ENCODE measurements around the gene CLDN9. TPM values are rescaled to one million over a fixed set of nuclear protein-coding genes. Genes with fewer than 3 reads are reported as not detected.
"Not testable (repeated sequence)": the region's sequence is repeated elsewhere in the genome, so short reads cannot be mapped to it uniquely, and the experiment has no call there.

The CLDN9 gene
- total RNA-seq, 2 donors from 2014 or later: 0.11 TPM; not detected in 1

DNA sequence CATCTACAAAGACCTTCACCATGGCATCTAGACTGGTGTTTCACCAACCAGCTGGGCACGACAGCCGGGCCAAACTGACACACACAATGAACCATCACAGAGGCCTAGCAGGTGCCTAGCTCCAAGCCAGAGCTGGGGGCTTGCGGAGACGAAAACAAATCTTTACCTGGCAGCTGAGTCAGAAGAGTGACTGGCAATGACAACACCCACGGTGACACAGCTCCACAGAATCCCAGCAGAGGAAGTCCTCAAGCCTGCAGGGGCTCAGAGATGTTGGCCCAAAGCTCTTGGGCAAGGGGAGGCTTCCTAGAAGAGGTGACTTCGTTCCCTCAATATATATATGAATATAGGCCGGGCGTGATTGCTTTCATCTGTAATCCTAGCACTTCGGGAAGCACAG is 38.8 kb downstream of the CLDN9 start:
- H3K9me3 Mint-ChIP-seq: no peaks in the 10 kb centered on the region
- H3K36me3 Mint-ChIP-seq: peaks cover 0 to 12% of the 10 kb centered on the region in 2 donors
- ATAC-seq (no peak), DNase-seq (ENCODE audit: low spot score in 2 of 2) (no peak)
- H3K27ac Mint-ChIP-seq: no peak overlapping the region

DNA sequence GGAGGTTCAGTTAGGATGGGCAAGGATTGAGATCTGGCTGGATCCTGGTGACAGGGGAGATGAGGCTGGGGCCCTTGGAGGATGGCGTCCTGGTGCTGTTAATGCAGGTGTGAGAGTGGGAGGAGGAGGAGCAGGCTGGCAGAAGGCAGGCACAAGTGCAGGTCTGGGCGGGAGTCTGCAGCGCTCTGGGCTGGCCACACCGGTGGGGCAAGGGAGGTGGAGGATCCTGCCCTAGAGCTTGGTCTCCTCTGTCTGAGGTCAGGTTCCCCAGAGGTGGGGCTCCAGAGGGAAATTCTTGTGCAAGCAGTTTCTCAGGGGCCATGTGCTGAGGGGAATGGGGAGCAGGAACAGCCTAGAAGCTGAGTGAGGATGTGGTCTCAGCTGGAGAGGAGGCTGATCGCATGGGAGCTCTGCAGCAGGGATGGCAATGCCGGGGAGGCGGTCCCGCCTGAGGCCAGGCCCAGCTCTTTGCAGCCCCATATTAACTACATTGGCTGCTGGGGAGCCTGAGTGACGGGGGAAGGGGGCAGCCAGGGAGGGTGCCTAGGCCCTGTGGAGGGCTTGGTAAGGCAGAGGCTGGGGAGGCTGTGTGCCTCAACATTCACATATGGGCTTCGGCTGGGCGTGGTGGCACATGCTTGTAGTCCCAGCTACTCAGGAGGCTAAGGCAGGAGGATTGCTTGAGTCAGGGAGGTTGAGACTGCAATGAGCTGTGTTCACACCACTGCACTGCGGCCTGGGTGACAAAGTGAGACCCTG is 40.0 kb downstream of the CLDN9 start:
- H3K36me3 Mint-ChIP-seq: peaks cover 0 to 12% of the 10 kb centered on the region in 2 donors
- not testable (repeated sequence) for DNase-seq (ENCODE audit: low spot score in 2 of 2); H3K9me3 Mint-ChIP-seq; H3K27ac Mint-ChIP-seq
- peak; percentile 77 to 78 for ATAC-seq

- H3K9me3 Mint-ChIP-seq; DNase-seq (ENCODE audit: low spot score in 2 of 2): not testable (repeated sequence)
- peak; percentile 9 to 24 for ATAC-seq
- Mint-ChIP-seq H3K36me3 (peaks cover 0 to 12% of the 10 kb centered on the region in 2 donors), H3K27ac (peak overlapping the region in 1 of 2 donors; percentile 8)
Observed at GRCh38 chr16:3053330-3053710, 40.6 kb downstream of the CLDN9 start.

- H3K27ac Mint-ChIP-seq: peak overlapping the region; percentile 61 to 73
- peaks cover 0 to 12% of the 10 kb centered on the region in 2 donors for H3K36me3 Mint-ChIP-seq
- DNase-seq (ENCODE audit: low spot score in 2 of 2) (no peak), ATAC-seq (no peak)
- no peaks in the 10 kb centered on the region for H3K9me3 Mint-ChIP-seq
Observed at GRCh38 chr16:3054965-3055733, 42.4 kb downstream of the CLDN9 start.

DNA sequence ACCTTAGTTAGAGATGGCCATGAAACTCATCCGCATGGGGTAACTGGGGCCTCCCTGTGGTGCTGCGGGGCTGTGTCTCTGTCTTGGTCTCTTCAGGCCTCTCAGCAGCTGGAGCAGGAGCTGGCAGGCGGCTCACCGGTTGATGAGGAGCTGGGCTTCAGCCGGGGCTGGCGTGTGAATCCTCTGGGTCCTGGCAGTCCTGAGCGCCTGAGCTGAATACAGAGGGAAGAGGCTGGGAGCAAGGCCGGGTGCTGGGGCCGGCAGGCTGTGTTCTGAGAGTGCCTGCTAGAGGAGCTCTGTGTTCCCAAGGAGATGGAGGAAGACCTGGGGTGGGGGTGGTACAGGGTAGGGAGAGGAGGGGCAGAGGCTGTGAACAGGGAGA is 43.0 kb downstream of the CLDN9 start:
- not testable (repeated sequence) for ATAC-seq; DNase-seq (ENCODE audit: low spot score in 2 of 2); H3K9me3 Mint-ChIP-seq
- Mint-ChIP-seq H3K36me3 (peaks cover 0 to 12% of the 10 kb centered on the region in 2 donors), H3K27ac (peak overlapping the region; percentile 60 to 61)

- Mint-ChIP-seq H3K36me3 (peaks cover 0 to 12% of the 10 kb centered on the region in 2 donors), H3K9me3 (no peaks in the 10 kb centered on the region), H3K27ac (peak overlapping the region in 1 of 2 donors; percentile 77)
- no peak for ATAC-seq
- DNase-seq (ENCODE audit: low spot score in 2 of 2): no peak
Observed at GRCh38 chr16:3056336-3057180, 43.8 kb downstream of the CLDN9 start.

DNA sequence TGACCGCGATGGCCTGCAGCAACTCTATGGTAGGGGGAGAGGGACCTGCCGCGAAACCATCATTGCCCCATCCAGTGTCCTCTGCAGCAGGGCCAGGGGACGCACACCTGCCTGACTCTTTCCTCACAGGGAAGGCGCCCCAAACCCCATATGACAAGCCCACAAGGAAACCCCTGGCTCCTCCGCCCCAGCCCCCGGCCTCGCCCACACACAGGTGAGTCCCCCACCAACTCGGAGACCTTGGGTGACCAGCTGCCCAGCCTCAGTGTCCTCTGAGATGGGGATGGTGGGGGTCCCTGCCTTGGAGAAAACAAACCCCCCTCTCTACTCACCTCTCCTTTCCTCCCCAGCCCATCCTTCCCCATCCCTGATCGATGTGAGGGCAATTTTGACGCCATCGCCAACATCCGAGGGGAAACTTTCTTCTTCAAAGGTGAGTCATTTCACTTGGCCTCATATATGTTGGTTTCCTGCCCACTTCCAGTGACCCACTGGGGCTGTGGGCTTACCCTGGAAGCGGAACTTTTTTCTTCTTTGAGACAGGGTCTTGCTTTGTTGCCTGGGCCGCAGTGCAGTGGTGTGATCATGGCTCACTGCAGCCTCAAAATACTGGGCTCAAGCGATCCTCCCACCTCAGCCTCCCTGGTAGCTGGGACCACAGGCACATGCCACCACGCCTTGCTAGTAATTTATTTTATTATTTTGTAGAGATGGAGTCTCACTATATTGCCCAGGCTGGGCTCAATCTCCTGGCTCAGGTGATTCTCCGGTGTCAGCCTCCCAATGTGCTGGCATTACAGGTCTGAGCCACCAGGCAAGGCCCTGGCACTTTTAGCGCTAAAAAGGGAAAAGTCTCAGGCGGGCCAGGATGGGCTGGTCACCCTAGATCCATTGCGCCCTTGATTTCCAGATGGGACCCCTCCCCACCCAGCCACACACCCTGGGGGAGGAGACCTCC is 44.7 kb downstream of the CLDN9 start:
- DNase-seq (ENCODE audit: low spot score in 2 of 2) (no peak), ATAC-seq (no peak)
- Mint-ChIP-seq H3K9me3 (no peaks in the 10 kb centered on the region), H3K27ac (peak overlapping the region; percentile 22 to 59), H3K36me3 (peaks cover 0 to 12% of the 10 kb centered on the region in 2 donors)

- H3K27ac Mint-ChIP-seq: peak overlapping the region; percentile 74 to 94
- ATAC-seq: peak; percentile 32 to 48
- H3K9me3 Mint-ChIP-seq: peaks cover 0 to 4% of the 10 kb centered on the region in 2 donors
- DNase-seq (ENCODE audit: low spot score in 2 of 2): no peak
- H3K36me3 Mint-ChIP-seq: peaks cover 0 to 19% of the 10 kb centered on the region in 2 donors
Observed at GRCh38 chr16:3058139-3059030, 45.7 kb downstream of the CLDN9 start.

- Mint-ChIP-seq H3K27ac (peak overlapping the region; percentile 94 to 98), H3K9me3 (peaks cover 0 to 4% of the 10 kb centered on the region in 2 donors)
- ATAC-seq: peak; percentile 90
Observed at GRCh38 chr16:3059041-3059722, 46.5 kb downstream of the CLDN9 start.

GRCh38 chr16:3059723-3060242 is 47.1 kb downstream of the CLDN9 start:
- DNase-seq (ENCODE audit: low spot score in 2 of 2) (no peak), ATAC-seq (peak in 1 of 2 donors; percentile 1)
- H3K36me3 Mint-ChIP-seq: peaks cover 0 to 22% of the 10 kb centered on the region in 2 donors
- peak overlapping the region; percentile 94 to 98 for H3K27ac Mint-ChIP-seq
- peaks cover 0 to 4% of the 10 kb centered on the region in 2 donors for H3K9me3 Mint-ChIP-seq

More at GRCh38 chr16:3059041-3059722, 46.5 kb downstream of the CLDN9 start:
- peaks cover 0 to 24% of the 10 kb centered on the region in 2 donors for H3K36me3 Mint-ChIP-seq
- DNase-seq (ENCODE audit: low spot score in 2 of 2): peak; percentile 92 to 98

DNA sequence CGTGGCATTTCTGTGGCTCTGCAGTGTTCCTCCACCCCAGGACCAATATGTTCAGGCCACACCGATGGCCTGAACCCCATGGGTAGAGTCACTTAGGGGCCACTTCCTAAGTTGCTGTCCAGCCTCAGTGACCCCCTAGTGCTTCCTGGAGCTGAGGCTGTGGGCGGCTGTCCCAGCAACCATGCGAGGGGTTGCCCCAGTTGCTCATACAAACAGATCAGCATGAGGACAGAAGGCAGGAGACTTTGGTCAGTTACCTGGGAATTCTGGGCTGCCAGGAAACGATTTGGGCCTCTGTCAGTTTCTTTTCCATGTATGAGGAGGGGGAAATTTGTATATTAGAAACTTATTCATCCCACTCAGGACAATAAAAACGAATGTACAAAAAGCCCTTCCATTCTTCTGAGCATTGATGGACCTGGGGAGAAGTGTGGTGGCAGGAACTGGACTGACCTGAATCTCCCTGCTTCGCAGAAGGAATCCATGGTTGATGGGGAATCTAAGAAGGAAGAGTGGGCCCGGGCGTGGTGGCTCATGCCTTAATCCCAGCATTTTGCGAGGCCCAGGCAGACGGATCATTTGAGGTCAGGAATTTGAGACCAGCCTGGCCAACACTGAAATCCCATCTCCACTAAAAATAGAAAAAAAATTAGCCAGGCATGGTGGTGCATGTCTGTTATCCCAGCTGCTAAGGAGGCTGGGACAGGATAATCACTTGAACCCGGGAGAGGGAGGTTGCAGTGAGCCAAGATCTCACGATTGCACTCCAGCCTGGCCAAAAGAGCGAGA is 47.8 kb downstream of the CLDN9 start:
- DNase-seq (ENCODE audit: low spot score in 2 of 2) (no peak), ATAC-seq (no peak)
- Mint-ChIP-seq H3K27ac (peak overlapping the region; percentile 94 to 98), H3K9me3 (peaks cover 0 to 4% of the 10 kb centered on the region in 2 donors), H3K36me3 (peaks cover 3 to 20% of the 10 kb centered on the region in 2 donors)

GRCh38 chr16:3062553-3062952 is 49.8 kb downstream of the CLDN9 start:
- H3K27ac Mint-ChIP-seq: peak overlapping the region in 1 of 2 donors; percentile 99
- H3K9me3 Mint-ChIP-seq: peaks cover 0 to 4% of the 10 kb centered on the region in 2 donors
- DNase-seq (ENCODE audit: low spot score in 2 of 2): no peak
- no peak for ATAC-seq
- peaks cover 24 to 37% of the 10 kb centered on the region in 2 donors for H3K36me3 Mint-ChIP-seq

- no peak for DNase-seq (ENCODE audit: low spot score in 2 of 2)
- Mint-ChIP-seq H3K36me3 (peaks cover 36 to 50% of the 10 kb centered on the region in 2 donors), H3K9me3 (peaks cover 0 to 4% of the 10 kb centered on the region in 2 donors), H3K27ac (peak overlapping the region; percentile 99 to 100)
- ATAC-seq: no peak
Observed at GRCh38 chr16:3063625-3064386, 51.1 kb downstream of the CLDN9 start.
